NCI-H226 (cell line): Measurements from ENCODE around the gene TTC21A.

ENCODE experiments used
- DNase-seq: peaks from one replicate; pipeline ENCODE4 v3.0.0-alpha.2; 2015

TTC21A gene

DNA sequence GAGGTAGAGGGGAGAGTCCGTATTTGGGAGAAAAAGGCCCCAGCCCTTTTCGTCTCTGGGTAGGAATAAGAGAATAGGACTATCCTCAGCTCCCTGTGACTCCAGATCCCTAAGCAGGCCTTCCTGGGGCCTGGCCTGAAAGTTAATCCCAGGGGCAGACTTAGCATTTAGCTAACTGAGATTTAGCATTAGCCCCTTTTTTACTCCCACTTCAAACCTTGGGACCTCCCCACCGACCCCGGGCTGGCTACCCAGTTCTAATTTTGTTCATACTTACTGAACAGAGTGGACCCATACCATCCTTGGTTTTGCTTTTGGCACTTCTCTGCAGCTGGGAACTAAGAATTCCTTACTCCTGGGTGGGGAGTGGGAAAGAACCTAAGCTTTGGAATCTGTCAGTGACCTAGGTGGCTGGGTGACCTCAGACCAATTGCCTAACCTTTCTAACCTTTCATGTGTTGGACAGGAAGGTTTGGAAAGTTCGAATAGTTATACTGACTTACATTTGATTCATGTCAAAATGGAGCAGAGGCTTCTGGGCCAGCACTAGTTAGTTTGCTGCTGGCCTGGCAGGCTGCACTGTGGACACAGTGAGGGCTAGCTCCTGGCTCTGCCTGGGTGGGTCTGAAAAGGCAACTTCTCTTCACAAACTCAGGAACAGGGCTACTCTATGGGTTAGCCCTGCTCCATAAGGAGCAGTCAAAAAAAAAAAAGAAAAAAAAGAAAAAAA is 11.6 kb downstream of the TTC21A start:
- no peak for DNase-seq

DNA sequence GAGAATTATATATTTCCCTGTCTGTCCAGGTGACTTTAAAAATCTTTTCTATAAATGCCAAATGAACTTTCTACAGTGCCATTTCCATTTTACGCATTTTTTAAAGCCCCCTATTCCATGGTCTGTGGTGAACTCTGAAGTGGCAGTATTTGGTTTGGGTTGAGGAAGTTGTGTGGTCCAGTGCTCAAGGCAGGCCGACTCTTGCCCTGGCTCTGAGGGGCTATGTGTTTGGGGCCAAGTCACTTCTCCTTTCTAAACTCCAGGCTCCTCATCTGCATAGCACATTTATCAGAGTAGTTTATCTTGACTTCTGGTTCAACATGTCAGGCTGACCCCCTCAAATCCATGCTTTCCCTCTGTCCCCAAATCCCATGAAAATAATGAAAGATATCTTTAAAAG is 14.1 kb downstream of the TTC21A start:
- no peak for DNase-seq

DNA sequence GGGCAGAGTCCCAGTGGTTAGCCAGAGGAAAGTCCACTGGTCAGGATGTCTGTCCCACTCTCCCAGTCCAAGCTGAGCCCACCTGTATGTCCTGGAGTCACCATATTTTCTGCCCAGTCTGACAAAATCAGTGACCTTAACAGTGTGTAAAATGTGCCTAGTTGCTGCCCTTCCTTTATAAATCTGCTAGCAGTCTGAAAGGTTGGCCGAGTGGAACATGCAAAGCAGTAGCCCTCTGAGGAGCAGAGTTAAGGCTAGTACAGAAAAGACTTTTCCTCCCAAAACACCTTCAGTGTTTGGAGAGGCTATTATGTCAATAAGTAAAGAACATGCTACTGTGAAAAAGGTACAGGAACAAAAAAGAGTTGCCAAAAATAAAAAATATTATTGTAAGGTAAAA is 15.3 kb downstream of the TTC21A start:
- no peak for DNase-seq

DNA sequence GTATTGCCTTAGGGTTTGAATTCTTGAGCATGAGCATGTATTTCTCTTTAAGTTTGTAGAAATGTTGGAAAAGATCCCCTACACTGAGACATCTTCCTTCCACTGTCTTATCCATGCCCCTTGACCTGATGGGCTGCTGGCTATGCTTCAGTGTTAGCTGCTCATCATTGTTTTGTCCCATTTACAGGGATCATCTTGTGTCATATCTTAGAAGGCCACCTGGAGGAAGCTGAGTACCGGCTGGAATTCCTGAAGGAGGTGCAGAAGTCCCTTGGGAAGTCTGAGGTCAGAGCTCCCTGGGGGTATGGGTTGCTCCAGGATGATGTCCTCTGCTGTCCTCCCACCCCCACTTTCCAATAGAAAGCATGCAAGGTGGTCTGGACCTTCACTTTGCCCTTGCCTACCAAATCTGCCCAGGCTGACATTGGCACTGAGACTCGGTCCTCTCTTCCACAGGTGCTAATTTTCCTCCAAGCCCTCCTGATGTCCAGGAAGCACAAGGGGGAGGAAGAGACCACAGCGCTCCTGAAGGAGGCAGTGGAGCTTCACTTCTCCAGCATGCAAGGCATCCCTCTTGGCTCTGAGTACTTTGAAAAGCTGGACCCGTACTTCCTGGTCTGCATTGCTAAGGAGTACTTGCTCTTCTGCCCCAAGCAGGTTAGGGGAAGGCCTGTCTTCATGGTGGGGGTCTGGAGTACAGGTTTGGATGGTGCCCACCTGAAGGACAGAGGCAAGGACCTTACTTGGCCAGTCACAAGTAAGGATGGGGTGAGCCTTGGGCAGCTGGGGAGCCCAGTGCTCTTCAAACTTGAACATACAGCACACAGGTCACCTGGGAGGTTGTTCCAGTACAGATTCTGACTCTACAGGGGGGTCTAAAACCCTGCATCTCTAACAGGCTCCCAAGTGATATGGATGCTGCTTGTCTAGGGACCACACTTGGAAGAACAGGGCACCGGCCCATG is 17.7 kb downstream of the TTC21A start:
- DNase-seq = peak; percentile 29

DNA sequence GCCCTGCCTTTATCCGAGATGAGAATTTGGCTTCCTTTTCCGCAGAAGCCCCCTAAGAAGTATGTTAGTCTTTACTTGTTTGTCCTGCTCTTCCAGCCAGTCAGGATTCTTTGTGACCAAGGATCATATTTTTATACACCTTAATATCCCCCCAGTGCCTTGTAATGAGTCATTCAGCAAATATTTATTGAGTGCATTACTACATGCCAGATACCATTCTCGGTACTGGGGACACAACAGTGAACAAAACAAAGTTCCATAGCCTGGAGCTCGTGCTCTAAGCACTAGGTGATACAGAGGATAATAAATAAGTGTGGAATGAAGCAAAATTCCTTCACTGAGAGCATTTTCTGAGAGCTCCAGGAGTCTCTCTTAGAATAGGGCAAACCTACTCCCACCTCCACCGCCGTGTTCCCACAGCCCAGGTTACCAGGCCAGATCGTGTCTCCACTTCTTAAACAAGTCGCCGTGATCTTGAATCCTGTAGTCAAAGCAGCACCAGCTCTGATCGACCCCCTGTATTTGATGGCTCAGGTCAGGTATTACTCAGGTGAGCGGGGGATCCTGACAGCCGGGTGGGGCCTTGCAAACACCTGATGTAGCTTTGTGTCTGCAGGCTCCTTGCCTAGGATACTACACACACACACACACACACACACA is 18.5 kb downstream of the TTC21A start:
- DNase-seq = peak; percentile 33

DNA sequence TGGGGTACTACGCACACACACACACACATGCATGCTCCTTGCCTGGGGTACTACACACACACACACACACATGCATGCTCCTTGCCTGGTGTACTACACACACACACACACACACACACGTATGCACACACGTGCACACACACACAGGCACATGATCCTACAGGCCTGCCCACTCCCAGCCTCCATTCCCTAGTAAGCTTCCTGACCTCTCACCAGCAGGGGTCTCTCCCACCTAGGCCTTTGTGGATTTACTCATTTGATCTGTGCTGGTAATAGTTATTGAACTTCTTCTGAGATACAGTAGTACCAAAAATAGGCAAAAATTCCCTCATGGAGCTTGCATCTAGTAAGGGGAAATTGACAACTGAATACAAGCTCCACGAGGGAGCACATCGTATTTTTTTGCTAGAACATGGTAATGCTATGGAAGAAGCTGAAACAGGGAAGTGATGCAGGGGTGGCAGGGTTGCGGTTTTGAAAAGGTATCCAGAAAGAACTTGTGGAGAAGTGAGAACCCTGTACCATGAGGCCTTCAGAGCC is 19.1 kb downstream of the TTC21A start:
- DNase-seq = no peak

DNA sequence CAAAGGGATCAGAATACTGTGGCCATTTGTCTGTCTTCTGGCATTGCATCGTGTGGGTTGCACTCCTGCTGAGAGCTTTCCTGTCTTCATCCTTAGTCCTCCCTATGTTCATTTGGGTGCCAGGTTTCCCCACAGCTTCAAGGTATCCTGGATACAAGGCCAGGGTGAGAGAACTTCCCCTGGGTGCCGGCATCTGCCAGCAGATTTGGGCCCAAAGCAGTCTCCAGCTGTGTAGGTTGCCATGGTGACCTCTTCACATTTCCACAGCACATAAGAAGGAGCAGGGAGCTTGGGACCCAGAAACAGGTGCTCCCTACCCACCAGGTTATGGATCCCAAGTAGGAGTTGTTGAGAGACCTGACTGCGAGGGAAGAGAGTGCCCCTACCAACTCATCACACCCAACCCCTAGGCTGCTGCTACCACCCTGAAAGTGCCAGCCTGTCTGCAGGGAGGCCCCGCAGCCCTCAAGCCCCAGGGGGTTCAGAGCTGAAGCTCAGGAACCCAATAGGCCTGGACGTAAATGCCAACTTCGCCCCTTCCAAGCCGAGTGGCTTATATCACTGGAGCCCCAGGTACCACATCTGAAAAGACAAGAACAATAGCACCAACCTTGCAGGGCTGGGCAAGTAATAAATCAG is 19.9 kb downstream of the TTC21A start:
- DNase-seq = no peak

DNA sequence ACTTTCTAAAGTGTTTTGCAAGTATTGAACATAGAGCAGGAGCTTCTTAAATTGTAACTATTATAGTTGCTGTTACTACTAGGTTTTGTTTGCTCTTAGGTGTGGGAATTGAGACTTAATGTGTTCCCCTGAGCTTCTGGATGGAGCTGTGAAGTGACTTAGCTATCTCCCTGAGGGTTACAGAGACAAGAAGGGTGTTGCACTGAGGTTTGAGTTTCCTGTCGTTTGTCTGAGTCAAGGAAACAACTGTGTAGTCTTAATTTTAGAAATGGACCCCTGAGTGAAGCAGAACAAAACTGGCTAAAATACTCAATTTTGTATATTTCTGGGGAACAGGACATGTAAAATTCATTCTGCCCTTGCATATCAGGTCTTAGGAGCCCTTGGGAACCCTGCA is 20.4 kb downstream of the TTC21A start:
- no peak for DNase-seq

DNA sequence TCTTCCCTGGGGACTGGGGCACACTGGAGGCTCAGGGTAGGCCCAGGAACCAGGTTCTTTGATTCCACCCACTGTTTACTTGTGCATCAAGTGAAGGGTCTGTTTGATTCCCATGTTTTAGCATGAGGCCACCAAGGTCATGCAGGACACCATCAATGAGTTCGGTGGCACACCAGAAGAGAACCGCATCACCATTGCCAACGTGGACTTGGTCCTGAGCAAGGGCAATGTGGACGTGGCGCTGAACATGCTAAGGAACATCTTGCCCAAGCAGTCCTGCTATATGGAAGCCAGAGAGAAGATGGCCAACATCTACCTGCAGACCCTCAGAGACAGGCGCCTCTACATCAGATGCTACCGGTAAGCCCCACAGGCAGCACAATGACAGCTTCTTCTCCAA is 21.5 kb downstream of the TTC21A start:
- DNase-seq = no peak

DNA sequence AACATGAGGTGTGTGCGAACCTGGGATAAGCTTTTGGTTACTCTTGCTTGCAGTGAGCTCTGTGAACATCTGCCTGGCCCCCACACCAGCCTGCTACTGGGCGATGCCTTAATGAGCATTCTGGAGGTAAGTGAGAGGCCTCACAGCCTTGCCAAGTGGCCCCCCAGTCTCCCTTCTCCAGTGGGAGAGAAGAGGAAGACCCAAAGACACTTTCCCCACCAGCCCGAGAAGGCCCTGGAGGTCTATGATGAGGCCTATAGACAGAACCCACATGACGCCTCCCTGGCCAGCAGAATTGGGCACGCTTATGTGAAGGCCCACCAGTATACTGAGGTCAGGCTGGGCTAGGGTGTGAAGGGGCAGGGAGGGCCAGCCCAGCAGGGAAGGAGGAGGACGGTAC is 22.5 kb downstream of the TTC21A start:
- DNase-seq = no peak

DNA sequence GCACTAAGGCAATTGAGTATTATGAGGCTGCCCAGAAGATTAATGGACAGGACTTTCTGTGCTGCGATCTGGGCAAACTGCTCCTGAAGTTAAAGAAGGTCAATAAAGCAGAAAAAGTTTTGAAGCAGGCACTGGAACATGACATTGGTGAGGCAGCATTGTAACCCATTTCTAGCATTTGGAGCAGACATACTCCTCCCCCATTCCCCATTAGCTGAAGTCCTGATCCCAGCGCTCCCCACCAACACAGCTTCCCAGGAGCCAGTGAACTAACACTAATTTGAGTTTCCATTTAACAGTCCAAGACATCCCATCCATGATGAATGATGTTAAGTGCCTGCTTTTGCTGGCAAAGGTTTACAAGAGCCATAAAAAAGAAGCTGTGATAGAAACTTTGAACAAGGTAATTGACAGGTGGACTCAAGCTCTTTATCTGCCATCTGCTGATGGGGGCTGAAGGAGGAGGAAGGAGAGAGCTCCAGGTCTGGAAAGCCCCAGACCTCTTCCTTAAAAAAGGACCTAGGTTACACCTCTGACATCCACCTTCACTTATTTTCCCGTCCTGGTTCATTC is 23.3 kb downstream of the TTC21A start:
- no peak for DNase-seq

DNA sequence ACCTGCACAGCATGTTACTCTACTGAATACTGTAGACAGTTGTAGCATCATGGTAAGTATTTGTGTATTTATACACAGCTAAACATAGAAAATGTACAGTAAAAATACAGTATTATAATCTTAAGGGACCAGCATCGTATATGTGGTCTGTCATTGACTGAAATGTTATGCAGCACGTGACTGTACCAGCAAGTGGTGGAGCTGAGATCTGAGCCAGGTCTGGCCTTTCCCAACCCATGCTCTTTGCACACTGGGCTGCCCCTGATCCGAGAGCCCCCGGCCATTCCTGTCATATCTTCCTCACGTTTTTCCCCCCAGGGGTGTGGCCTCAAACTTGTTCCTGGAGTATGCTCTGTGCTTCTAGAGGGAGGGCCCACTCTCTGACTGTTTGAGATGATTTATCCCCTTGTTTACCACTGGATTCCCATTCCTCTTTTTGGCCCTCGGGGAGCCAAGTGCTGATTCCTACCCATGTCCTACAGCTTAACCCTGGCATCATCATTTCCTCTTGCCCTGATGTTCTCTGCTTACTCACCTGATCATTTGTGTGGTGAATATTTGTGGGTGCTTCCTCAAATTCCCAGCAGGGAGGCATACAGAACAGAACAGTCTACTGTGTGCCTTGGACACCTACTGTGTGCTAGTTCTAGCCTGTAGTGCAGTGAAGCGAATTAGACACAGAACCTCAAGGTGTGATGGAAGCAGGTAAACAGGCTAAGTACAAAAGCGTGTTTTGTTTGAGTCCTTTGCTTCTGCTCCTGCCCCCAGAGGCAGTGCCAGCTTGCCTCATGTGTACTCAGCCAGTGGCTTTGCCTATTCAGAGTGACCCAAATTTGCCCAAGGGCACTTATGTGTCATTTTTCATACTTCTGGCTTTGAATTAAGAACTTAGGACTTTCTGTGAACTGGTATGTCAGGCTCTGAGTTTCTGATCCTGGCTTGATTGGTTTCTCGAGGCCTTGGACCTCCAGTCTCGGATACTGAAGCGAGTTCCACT is 24.9 kb downstream of the TTC21A start:
- no peak for DNase-seq

DNA sequence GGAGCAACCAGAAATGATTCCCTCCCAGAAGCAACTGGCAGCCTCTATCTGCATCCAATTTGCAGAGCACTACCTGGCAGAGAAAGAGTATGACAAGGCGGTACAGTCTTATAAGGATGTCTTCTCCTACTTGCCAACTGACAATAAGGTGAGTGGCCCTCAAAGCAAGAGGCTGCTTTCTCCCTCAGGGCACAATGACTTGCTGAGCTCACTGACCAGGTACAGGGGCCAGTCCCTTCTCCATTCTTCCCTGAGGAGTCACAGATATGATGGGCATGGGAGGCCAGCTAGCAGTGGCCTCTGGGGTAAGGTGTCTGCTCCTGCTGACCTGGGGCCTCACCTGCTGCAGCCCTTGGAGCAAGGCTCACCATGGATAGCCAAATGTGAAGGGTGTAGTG is 25.6 kb downstream of the TTC21A start:
- no peak for DNase-seq

DNA sequence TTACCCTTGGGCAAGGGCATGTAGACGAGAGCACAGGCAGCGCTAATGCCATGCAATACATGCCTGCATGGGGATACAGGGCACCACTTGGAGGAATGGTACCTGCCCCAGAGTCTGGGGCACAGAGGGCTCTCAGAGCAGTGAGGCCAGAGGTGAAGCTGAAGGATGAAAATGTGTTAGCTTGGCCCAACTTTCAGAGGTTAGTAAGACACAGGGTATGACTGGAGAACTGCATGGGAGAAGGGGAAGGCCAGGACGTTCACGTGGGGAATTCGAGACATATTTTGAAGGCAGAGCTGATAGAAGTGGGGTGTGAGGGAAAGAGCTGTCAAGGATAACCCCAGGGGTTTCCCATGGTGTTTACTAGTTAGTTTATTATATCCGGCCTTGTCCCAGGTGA is 26.3 kb downstream of the TTC21A start:
- DNase-seq = no peak

DNA sequence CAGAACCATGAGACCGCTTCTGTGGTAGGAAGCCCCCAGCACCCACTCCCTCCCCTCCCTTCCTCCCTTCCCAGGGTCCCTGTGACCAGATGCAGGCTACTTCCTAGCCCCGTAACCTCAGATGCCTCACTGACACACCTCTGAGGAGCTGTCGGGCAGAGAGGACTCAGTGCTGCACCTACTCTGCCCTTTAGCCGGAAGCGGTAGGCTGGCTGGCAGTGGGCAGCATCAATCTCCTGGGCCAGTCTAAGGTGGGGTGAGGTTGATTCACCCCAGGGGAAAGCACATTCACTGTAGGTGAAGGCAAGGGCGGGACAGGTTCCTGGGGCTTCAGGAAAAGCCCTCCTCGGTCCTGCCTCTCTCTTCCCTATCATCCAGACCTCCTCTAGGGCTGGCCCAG is 26.8 kb downstream of the TTC21A start:
- DNase-seq = no peak

DNA sequence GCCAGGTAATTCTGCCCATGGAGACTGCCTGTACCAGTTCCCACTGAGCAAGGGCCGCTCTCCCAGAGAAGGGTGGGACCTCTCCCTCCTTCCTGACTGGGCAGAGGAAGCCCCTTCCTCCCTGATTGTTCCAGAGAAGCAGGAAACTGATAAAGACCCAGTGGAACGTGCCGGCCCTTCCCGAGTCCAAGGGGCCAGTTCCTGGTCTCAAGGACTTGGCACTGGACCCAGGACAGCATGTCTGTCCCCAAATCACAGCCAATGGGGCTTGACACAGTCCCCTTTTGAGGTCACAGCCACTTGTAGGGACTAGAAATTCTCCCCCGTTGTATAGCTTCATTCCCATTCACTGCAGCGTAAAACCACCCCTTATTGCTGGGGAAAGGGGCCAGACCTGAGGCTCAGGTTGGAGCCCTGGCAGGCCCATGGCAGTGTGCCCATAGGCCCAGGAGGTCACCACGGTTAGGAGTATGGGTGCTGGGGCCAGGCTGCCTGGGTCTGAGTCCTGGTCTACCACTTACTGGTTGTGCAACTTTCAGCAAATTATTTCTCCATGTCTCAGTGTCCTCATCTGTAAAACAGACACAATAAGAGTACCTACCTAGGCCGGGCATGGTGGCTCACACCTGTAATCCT is 27.8 kb downstream of the TTC21A start:
- no peak for DNase-seq

DNA sequence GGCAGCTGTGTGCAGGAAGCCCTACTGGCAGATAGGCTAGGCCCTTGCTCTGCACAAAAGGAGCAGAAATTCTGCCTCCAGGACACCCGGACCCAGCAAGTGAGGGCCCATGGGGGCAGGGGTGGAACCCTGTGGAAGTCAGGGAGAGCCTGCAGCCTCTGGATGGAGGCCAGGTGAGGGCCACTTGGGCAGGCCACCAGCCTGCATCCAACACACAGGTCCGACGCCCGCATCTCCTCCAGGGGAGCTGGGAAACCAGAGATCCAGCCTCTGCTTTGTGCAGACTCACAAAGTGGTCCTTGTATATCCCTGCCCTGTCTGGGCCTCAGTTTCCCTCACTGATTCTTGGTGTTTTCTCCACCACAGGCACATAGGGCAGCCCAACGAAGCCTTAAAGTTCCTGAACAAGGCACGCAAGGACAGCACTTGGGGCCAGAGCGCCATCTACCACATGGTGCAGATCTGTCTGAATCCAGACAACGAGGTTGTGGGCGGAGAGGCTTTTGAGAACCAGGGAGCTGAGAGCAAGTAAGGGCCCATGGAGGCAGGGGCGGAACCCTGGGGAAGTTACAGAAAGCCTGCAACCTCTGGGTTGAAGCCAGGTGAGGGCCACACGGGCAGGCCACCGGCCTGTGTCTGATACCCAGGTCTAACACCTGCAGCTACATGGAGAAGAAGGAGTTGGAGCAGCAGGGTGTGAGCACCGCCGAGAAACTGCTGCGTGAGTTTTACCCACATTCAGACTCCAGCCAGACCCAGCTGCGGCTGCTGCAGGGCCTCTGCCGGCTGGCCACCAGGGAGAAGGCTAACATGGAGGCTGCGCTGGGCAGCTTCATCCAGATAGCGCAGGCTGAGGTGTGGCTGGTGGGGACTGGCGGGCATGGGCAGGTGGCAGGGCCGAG is 29.3 kb downstream of the TTC21A start:
- DNase-seq = no peak

DNA sequence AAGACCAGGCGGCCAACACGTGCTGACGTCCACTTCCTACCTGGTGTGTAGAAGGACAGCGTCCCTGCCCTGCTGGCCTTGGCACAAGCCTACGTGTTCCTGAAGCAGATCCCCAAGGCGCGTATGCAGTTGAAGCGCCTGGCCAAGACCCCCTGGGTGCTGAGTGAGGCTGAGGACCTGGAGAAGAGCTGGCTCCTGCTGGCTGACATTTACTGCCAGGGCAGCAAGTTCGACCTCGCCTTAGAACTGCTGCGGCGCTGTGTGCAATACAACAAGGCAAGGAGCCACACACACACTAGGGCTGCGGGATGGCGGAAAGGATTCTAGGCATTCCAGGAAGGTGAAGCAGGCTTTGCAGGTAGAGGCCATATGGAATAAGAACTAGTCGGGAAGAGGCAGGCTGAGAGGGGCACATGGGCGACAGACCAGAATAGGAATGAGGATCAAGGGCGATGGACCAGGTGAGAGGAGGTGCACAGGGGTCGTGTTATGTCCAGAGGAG is 30.0 kb downstream of the TTC21A start:
- no peak for DNase-seq
